Measurements from ENCODE around the gene FBXO34.

- TF ChIP-seq CTCF (IDR thresholded peaks at IDR 0.05 in 4 of 5, conservative IDR thresholded peaks at IDR 0.05 in 1 of 5) (no peak), POLR2A (IDR thresholded peaks at IDR 0.05) (no peak)
Measured at GRCh38 chr14:55301437-55302121, 30.4 kb downstream of the FBXO34 start.
